Activated T-cell treated with anti-CD3 and anti-CD28 coated beads for 4 hours (primary cell): Measurements from ENCODE around the gene MTSS2.

Source experiments
- DNase-seq: peaks from one replicate; pipeline ENCODE4 v3.0.0-alpha.2; 2020

Gene MTSS2

GRCh38 chr16:70665806-70666735 lies 19.8 kb downstream of the MTSS2 start:
- DNase-seq = no peak

- DNase-seq = no peak
These were observed 20.6 kb downstream of the MTSS2 start for GRCh38 chr16:70665113-70665694.

GRCh38 chr16:70664325-70665112 lies 21.3 kb downstream of the MTSS2 start:
- DNase-seq = no peak

GRCh38 chr16:70663524-70664324 lies 22.1 kb downstream of the MTSS2 start:
- no peak for DNase-seq

- no peak for DNase-seq
These were observed 22.8 kb downstream of the MTSS2 start for GRCh38 chr16:70662991-70663523.

- DNase-seq = no peak
These were observed 23.8 kb downstream of the MTSS2 start for GRCh38 chr16:70661918-70662641.

GRCh38 chr16:70661534-70661917 lies 24.3 kb downstream of the MTSS2 start:
- no peak for DNase-seq

GRCh38 chr16:70660672-70661350 lies 25.0 kb downstream of the MTSS2 start:
- DNase-seq = no peak

- DNase-seq = no peak
These were observed 25.7 kb downstream of the MTSS2 start for GRCh38 chr16:70659953-70660671.

- no peak for DNase-seq
These were observed 26.3 kb downstream of the MTSS2 start for GRCh38 chr16:70659546-70659945.

- DNase-seq = no peak
These were observed 26.9 kb downstream of the MTSS2 start for GRCh38 chr16:70658921-70659320.

- DNase-seq = no peak
These were observed 27.9 kb downstream of the MTSS2 start for GRCh38 chr16:70657956-70658355.

GRCh38 chr16:70656712-70657263 lies 29.1 kb downstream of the MTSS2 start:
- no peak for DNase-seq

- no peak for DNase-seq
These were observed 29.7 kb downstream of the MTSS2 start for GRCh38 chr16:70656065-70656711.

- DNase-seq = peak; percentile 82
These were observed 31.8 kb downstream of the MTSS2 start for GRCh38 chr16:70653809-70654771.

GRCh38 chr16:70653406-70653805 lies 32.4 kb downstream of the MTSS2 start:
- no peak for DNase-seq

GRCh38 chr16:70652322-70652721 lies 33.5 kb downstream of the MTSS2 start:
- no peak for DNase-seq

GRCh38 chr16:70651524-70651923 lies 34.3 kb downstream of the MTSS2 start:
- no peak for DNase-seq
